Measurements from ENCODE around the gene CASZ1.

The CASZ1 gene

DNA sequence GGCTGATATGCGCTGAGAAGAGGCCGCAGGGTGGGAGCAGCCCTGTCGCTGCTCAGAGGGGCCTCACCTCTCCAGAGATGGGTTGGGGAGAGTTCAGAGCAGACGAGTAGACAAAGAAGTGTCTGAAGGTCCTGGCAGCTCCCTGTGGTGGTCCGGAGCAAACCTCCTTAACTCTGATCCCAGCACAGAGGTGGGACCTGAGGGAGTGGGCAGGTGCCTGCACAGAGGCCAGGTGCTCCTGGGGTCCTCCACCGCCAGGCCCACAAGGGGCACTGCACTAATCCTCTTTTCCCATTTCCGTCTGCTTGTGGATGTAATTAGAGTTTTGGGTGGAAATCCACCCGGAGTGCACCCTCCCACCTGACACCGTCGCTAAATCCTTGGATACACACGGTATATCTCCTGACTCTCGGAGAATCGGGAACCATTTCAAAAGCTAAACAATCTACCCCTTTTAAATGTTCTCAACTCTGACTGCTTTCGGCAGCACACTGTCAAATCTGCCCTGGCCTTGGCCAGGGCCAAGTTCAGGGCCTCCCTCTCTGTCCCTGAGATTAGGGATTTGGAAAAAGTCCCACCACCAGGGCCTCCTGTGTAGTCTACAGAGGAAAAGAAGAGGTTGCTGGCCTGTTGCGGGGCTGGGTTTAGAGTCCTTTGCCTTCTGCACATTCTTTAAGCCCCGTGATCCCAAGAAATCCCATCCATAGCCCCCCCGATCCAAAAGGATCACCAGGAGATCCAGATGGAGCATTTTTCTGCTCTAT, 22.4 kb downstream of the CASZ1 start:
- DNase-seq = no peak

DNA sequence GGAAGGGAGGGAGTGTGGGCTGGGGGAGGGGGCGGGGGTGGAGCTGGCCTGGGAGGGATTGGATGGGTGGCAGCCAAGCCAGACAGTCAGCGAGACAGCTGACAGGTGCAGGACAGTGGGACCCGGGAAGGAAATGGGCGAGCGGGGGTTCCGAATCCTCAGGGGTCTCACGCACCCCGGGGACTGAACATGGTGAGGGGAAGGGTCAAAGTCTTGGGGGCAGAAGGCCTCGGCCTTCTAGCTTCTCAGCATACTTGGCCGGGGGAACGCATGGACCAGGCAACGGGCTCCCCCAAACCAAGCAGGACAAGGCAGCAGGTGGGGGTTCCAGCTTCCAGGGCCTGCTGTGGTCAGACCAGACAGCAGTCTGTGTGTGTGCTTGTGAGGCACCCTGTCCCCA, 23.1 kb downstream of the CASZ1 start:
- DNase-seq = no peak

DNA sequence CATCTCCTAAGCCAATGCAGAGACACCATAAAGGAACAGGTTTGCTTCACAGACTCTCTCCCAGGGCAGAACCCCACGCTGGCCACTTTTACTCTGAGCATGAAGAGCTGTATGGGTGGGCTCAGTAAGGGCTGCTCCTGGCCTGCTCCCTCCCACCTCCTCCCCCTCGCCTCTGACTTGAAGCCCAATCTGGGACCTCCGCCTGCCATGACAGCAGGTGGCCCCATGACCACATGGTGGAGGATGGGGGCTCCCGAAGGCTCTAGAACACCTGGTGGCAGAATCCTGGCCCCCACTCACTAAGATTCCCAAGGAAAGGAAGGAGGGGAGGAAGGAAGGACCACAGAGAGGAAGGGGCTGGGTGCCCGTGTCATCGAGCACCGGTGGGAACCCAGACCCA, 23.7 kb downstream of the CASZ1 start:
- DNase-seq = no peak

GRCh38 chr1:10771789-10772188, 24.7 kb downstream of the CASZ1 start:
- no peak for DNase-seq

GRCh38 chr1:10768552-10768951, 27.9 kb downstream of the CASZ1 start:
- no peak for DNase-seq

DNA sequence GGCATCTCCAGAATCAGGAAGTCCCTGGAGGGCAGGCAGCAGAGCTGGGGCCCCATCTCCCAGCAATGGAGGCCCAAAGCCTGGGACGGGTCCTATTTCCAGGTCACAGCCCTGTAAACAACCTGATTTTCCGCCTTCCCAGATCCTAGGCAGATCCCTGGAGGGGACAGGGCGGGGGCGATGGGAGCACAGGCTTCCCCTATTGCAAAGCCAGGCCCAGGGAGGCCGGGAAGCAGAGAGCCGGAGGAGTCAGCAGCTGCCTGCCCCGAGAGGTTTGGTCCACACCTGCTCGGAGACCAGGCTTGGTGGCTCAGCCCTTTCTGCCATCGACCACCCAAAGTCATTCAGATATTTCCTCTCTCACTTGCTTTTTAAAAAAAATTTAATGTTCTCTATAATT, 29.2 kb downstream of the CASZ1 start:
- DNase-seq = no peak

- DNase-seq = no peak
Measured at GRCh38 chr1:10765734-10766478, 30.5 kb downstream of the CASZ1 start.

DNA sequence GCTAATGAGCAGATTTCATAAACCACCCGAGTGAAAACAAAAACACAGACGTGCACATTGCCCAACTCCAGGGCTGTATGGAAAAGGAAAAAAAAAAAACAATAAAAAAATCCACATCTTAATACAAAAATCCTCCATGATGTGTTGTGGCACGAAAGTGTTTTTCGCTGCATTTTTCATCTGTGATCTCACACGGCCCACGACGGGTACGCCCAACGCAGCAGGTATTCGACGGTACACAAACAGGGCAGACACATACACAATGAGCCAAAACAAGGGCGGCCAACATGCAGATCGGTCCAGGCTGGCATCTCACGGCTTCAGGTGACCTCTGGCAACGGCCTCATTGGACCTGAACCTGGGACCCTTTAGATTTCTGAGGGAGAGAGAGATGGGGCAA, 31.1 kb downstream of the CASZ1 start:
- no peak for DNase-seq

GRCh38 chr1:10764296-10764798, 32.1 kb downstream of the CASZ1 start:
- DNase-seq = no peak

DNA sequence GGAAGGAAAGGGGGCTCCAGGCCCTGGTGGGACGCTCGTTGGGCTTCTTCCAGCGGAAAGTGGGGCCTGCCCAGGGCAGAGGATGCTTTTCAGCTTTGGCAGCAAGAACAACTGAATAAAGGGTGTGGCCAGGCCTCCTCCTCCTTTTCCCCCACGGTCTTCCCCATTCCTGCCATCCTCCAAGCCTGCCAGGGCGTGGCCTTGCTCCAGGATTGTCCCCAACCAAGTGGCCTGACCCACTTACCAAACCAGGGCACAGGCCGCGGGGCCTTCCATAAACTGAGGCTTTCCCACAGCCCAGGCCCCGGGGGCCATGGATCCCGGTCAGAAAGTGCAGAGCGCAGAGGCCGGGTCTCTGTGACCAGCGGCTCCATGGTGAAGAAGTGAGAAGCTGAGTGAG, 33.6 kb downstream of the CASZ1 start:
- DNase-seq = no peak

- DNase-seq = no peak
Measured at GRCh38 chr1:10762153-10762523, 34.3 kb downstream of the CASZ1 start.

- DNase-seq = no peak
Measured at GRCh38 chr1:10761503-10762152, 34.8 kb downstream of the CASZ1 start.

GRCh38 chr1:10760566-10761502, 35.6 kb downstream of the CASZ1 start:
- DNase-seq = no peak

- no peak for DNase-seq
Measured at GRCh38 chr1:10759413-10760200, 36.8 kb downstream of the CASZ1 start.

GRCh38 chr1:10756842-10757241, 39.6 kb downstream of the CASZ1 start:
- DNase-seq = no peak

- peak; percentile 76 for DNase-seq
Measured at GRCh38 chr1:10755970-10756521, 40.4 kb downstream of the CASZ1 start.

- no peak for DNase-seq
Measured at GRCh38 chr1:10754568-10755329, 41.7 kb downstream of the CASZ1 start.

- DNase-seq = no peak
Measured at GRCh38 chr1:10753299-10753698, 43.1 kb downstream of the CASZ1 start.

- no peak for DNase-seq
Measured at GRCh38 chr1:10751561-10752085, 44.8 kb downstream of the CASZ1 start.

DNA sequence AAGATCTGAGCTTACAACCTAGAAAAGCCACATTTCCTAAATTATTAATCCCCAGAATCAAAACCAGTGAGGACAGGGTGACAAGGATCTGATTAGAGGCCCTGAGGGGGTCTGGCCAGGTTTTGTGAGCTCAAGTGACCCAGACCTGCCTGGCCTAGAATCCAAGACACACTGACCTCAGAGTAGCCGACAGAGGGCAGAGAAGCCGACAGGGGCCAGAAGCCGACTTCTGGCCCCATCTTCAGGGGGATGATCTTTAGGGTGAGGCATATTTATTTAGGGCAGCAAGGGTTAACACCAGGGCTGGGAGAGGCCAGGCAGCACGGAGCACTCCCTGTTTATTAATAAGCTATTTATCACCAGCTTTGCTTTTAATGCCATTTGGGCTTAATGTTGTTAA, 45.3 kb downstream of the CASZ1 start:
- no peak for DNase-seq
